Measurements from ENCODE around the gene SAC3D1.

Gene SAC3D1

DNA sequence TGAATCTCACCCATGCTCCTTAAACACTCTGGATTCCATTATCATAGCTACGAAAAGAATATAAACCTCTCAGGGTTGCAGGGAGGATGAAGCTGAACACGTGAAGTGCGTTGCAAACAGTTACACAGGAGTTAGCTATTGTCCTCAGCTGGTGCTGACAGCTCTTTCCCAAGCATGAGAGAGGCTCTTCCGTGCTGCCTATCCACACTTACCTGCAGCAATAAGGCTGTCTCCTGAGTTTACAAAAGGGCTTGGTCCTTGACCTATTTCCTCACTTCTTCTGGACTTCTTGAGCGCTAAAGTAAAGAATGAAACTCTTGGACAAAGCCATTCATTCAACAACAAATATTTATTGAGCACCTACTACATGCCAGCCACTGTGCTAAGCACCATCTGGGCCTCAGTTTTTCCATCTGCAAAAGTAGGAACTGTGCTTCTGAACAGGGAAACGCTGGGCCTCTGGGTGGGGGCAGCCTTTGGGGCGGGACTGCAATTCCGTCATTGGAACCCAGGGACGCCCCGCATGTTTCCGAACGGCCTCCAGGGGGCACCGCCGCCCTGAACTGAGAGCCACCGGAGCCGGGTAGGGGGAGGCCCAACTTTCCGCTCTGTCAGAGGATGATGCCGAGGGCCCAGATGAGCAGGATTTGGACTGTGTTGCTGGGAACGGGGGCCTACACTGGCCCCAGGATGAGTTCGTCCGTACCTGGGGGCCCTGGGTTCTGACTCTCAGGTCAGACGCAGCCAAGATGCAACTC, 27.7 kb upstream of the SAC3D1 start:
- H3K4ac ChIP-seq (ENCODE audit: low read length): no peak overlapping the region
- DNase-seq (ENCODE audit: low spot score): peak; percentile 84
- H2BK120ac ChIP-seq (ENCODE audit: low read depth, low read length): peak overlapping the region; percentile 95
- peak overlapping the region; percentile 98 for H3K18ac ChIP-seq (ENCODE audit: low read length)
- H2BK12ac ChIP-seq (ENCODE audit: low read length): no peak overlapping the region
- peak overlapping the region; percentile 70 for H3K23ac ChIP-seq (ENCODE audit: low read depth, low read length, poor library complexity)
- H3K4me1 ChIP-seq (ENCODE audit: control insufficient read depth in 2 of 2, insufficient read depth in 1 of 2, low read depth in 1 of 2, low read length in 2 of 2): peaks cover 0 to 2% of the 10 kb centered on the region in 2 donors
- WGBS, 2 donors (ENCODE audit: extremely low coverage in 2 of 2, insufficient read length in 2 of 2, insufficient replicate concordance in 1 of 2): no CpG with 5 or more reads among the region's 22 CpGs
- peak overlapping the region; percentile 100 for H2BK5ac ChIP-seq (ENCODE audit: low read length)
- no peaks in the 10 kb centered on the region for H3K27me3 ChIP-seq (ENCODE audit: control insufficient read depth in 3 of 3, insufficient read depth in 3 of 3, low read depth in 1 of 3, low read length in 3 of 3)
- peaks cover 13 to 19% of the 10 kb centered on the region in 2 donors for H3K36me3 ChIP-seq (replicated peaks in 1 of 2; ENCODE audit: control insufficient read depth in 2 of 2, insufficient read depth in 2 of 2, low read length in 2 of 2)
- no peak overlapping the region for H4K91ac ChIP-seq (ENCODE audit: low read depth, low read length, poor library complexity)
- peak overlapping the region; percentile 99 for H3K4me2 ChIP-seq (ENCODE audit: insufficient read depth, low read length, poor library complexity, severe bottlenecking)
- H4K8ac ChIP-seq (ENCODE audit: low read depth, low read length): peak overlapping the region; percentile 74
- H3K14ac ChIP-seq (ENCODE audit: low read length): no peak overlapping the region
- peak overlapping the region; percentile 97 for H3K27ac ChIP-seq (replicated peaks; ENCODE audit: low read length)
- H2AFZ ChIP-seq (ENCODE audit: low read length): peak overlapping the region; percentile 99
- peaks cover 10% of the 10 kb centered on the region for H3K79me1 ChIP-seq (ENCODE audit: low read depth, low read length)
- no peak overlapping the region for H2BK15ac ChIP-seq (ENCODE audit: low read length)
- H3K9ac ChIP-seq (ENCODE audit: low read depth, low read length, poor library complexity): peak overlapping the region; percentile 89
- peaks cover 0 to 8% of the 10 kb centered on the region in 2 donors for H3K9me3 ChIP-seq (replicated peaks in 1 of 2; ENCODE audit: control insufficient read depth in 2 of 2, insufficient read depth in 1 of 2, low read depth in 1 of 2, low read length in 2 of 2)
- H3K4me3 ChIP-seq (ENCODE audit: low read length in 2 of 2): peak overlapping the region; percentile 72 to 97
- peak overlapping the region; percentile 54 for H2AK5ac ChIP-seq (ENCODE audit: low read depth, low read length)

DNA sequence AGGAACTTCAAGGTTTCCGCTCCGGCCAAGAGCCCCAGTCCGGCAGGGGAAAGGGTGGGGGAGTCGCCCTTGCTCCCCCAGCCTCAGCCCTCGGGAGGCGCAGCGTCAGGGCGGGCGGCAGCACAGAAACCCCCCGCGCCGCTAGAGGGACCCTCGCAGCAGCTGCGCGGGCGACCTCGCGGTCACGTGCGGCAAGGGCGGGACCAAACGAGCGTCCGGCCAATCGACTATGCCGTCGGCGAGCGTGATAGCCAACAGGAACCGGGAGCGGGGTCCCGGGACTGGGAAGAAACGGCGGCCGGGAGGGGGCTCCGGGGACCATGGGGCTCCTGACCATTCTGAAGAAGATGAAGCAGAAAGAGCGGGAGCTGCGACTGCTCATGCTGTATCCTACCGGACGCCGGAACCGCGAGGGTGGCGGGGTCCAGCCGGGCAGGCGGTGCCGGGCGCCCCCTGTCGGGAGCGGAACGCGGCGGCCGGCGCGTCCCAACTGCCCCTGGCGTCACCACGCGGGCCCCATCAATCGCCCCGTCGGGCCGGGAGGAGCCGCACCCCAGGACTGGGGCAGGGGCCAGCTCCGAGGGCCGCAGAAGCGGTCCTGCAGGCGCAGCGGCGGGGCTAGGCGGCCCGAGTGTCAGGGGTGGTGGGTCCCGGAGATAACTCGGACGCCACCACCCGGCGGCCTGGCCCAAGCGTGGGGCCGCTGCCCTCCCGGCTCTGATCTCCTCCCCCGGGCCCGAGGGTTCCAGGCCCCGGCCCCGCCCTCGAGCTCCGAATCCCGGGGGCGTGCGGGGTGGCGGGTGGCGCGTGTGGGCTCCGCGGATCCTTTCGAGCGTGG, 26.9 kb upstream of the SAC3D1 start, which contains the start of gene ARL2:
ARL2 (plus strand) TSS at position 273 of the 838 bp plus-strand sequence; CDS start at position 321, 48 bp downstream.
- Histone ChIP-seq H3K79me1 (ENCODE audit: low read depth, low read length) (peaks cover 10% of the 10 kb centered on the region), H2BK15ac (ENCODE audit: low read length) (peak within 1 kb of the TSS; percentile 71), H3K14ac (ENCODE audit: low read length) (peak within 1 kb of the TSS; percentile 94), H4K8ac (ENCODE audit: low read depth, low read length) (peak within 1 kb of the TSS; percentile 74), H3K4me3 (ENCODE audit: low read length in 2 of 2) (peak within 1 kb of the TSS; percentile 72 to 97), H3K9me3 (replicated peaks in 1 of 2; ENCODE audit: control insufficient read depth in 2 of 2, insufficient read depth in 1 of 2, low read depth in 1 of 2, low read length in 2 of 2) (peaks cover 0 to 8% of the 10 kb centered on the region in 2 donors), H3K4me1 (ENCODE audit: control insufficient read depth in 2 of 2, insufficient read depth in 1 of 2, low read depth in 1 of 2, low read length in 2 of 2) (peaks cover 0 to 2% of the 10 kb centered on the region in 2 donors), H3K9ac (ENCODE audit: low read depth, low read length, poor library complexity) (peak within 1 kb of the TSS; percentile 89), H2BK5ac (ENCODE audit: low read length) (peak within 1 kb of the TSS; percentile 100), H2AFZ (ENCODE audit: low read length) (peak within 1 kb of the TSS; percentile 99), H2BK12ac (ENCODE audit: low read length) (peak within 1 kb of the TSS; percentile 73), H2AK5ac (ENCODE audit: low read depth, low read length) (peak within 1 kb of the TSS; percentile 99), H3K23ac (ENCODE audit: low read depth, low read length, poor library complexity) (peak within 1 kb of the TSS; percentile 70), H3K4ac (ENCODE audit: low read length) (no peak within 1 kb of the TSS), H3K18ac (ENCODE audit: low read length) (peak within 1 kb of the TSS; percentile 98), H3K4me2 (ENCODE audit: insufficient read depth, low read length, poor library complexity, severe bottlenecking) (peak within 1 kb of the TSS; percentile 99), H3K36me3 (replicated peaks in 1 of 2; ENCODE audit: control insufficient read depth in 2 of 2, insufficient read depth in 2 of 2, low read length in 2 of 2) (peaks cover 20 to 26% of the 10 kb centered on the region in 2 donors), H2BK120ac (ENCODE audit: low read depth, low read length) (peak within 1 kb of the TSS; percentile 95), H4K91ac (ENCODE audit: low read depth, low read length, poor library complexity) (no peak within 1 kb of the TSS), H3K27ac (replicated peaks; ENCODE audit: low read length) (peak within 1 kb of the TSS; percentile 97), H3K27me3 (ENCODE audit: control insufficient read depth in 3 of 3, insufficient read depth in 3 of 3, low read depth in 1 of 3, low read length in 3 of 3) (no peaks in the 10 kb centered on the region)
- DNase-seq (ENCODE audit: low spot score): peak; percentile 93
- WGBS, 2 donors (ENCODE audit: extremely low coverage in 2 of 2, insufficient read length in 2 of 2, insufficient replicate concordance in 1 of 2): no CpG with 5 or more reads among the region's 96 CpGs

DNA sequence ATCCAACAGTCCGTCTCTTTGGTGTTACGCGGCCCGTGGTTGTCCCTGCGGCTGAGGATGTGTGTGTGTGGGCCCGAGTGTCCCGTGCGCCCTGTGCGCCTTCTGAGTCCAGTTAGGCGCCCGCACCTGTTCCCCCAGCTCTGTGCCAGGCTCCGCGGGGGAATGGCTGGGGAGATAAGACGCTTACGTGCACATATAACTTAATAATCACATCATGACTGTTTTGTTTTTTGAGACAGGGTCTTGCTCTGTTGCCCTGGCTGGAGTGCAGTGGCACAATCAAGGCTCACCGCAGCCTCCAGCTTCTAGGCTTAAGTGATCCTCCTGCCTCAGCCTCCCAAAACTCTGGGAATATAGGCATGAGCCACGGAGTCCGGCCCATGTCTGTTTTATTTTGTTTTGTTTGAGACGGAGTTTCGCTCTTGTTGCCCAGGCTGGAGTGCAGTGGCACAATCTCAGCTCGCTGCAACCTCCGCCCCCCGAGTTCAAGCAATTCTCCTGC, 26.2 kb upstream of the SAC3D1 start:
- Histone ChIP-seq H3K27ac (replicated peaks; ENCODE audit: low read length) (peak overlapping the region; percentile 95), H2BK120ac (ENCODE audit: low read depth, low read length) (peak overlapping the region; percentile 81), H2BK15ac (ENCODE audit: low read length) (no peak overlapping the region), H3K14ac (ENCODE audit: low read length) (peak overlapping the region; percentile 94), H2AFZ (ENCODE audit: low read length) (peak overlapping the region; percentile 99), H3K79me1 (ENCODE audit: low read depth, low read length) (peaks cover 11% of the 10 kb centered on the region), H3K18ac (ENCODE audit: low read length) (peak overlapping the region; percentile 96), H3K9ac (ENCODE audit: low read depth, low read length, poor library complexity) (peak overlapping the region; percentile 88), H2BK5ac (ENCODE audit: low read length) (peak overlapping the region; percentile 100), H3K27me3 (ENCODE audit: control insufficient read depth in 3 of 3, insufficient read depth in 3 of 3, low read depth in 1 of 3, low read length in 3 of 3) (no peaks in the 10 kb centered on the region), H4K91ac (ENCODE audit: low read depth, low read length, poor library complexity) (no peak overlapping the region), H3K4ac (ENCODE audit: low read length) (no peak overlapping the region), H3K4me3 (ENCODE audit: low read length in 2 of 2) (peak overlapping the region; percentile 72 to 97), H3K4me2 (ENCODE audit: insufficient read depth, low read length, poor library complexity, severe bottlenecking) (peak overlapping the region; percentile 99), H2BK12ac (ENCODE audit: low read length) (peak overlapping the region; percentile 73), H3K9me3 (replicated peaks in 1 of 2; ENCODE audit: control insufficient read depth in 2 of 2, insufficient read depth in 1 of 2, low read depth in 1 of 2, low read length in 2 of 2) (peaks cover 0 to 8% of the 10 kb centered on the region in 2 donors), H3K4me1 (ENCODE audit: control insufficient read depth in 2 of 2, insufficient read depth in 1 of 2, low read depth in 1 of 2, low read length in 2 of 2) (peaks cover 0 to 2% of the 10 kb centered on the region in 2 donors), H3K36me3 (replicated peaks in 1 of 2; ENCODE audit: control insufficient read depth in 2 of 2, insufficient read depth in 2 of 2, low read length in 2 of 2) (peaks cover 22 to 31% of the 10 kb centered on the region in 2 donors), H2AK5ac (ENCODE audit: low read depth, low read length) (peak overlapping the region; percentile 99), H4K8ac (ENCODE audit: low read depth, low read length) (peak overlapping the region; percentile 23), H3K23ac (ENCODE audit: low read depth, low read length, poor library complexity) (peak overlapping the region; percentile 70)
- no peak for DNase-seq (ENCODE audit: low spot score)
- no CpG with 5 or more reads among the region's 23 CpGs for WGBS, 2 donors (ENCODE audit: extremely low coverage in 2 of 2, insufficient read length in 2 of 2, insufficient replicate concordance in 1 of 2)

Data from neuronal stem cell (in vitro differentiated cells).